CD4-positive, alpha-beta T cell treated with Interleukin-12 subunit alpha and Interleukin-12 subunit beta, for 1 hour (primary cell): Measurements from ENCODE around the gene C10orf105.

Experiments
- DNase-seq: peaks from one replicate; pipeline ENCODE4 v3.0.0-alpha.2; 2020

The C10orf105 gene

DNA sequence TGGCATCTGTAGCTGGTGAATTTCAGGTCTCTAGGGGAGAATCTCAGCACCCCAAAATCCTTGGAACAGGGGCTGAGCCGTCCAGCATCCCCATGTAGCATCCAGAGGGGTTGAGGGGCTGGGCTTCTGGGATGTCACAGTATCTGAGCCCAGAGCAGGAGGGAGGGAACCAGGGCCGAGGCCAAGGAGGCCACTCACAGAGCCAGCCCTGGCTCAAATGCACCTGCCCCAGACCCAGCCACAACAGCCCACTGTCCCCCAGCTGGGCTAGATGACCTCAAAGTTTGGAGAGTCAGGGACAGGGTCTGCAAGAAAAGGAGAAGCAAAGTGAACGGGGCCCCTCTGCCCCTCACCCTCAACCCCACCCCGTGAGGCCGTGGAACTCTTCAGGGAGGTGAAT lies 31.4 kb upstream of the C10orf105 start:
- DNase-seq = no peak

DNA sequence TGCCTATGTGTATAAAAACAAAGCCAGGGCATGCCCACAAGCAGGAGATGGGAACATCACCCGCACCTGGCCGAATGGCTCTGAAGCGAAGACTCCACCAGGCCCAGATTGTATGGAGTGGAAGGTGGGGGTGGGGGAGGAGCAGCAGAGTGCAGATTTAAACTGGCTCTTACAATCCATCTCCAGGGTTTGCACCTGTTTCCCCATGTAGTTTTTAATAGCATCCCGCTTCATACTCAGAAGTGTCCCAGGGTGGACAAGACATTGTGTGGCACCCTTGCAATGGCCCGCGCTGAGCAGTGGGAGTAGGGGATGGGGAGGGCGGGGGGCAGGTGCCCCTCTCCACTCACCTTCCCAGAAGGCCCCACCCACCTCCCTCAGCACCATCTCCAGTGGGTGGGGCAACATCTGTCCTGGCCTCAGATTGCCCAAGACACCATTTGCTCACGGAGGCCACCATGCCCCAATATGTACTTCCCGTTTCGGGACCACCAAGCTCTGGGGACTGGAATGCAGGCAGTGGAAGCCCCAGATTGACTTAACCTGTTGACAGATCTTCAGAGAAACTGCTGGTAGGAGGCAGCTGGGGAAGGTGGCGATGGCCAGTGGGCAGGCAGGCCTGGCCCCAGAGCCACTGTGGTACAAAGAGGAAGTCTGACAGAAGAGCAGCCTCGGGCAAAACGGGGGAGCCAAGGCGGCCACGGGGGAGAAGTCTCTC lies 30.7 kb upstream of the C10orf105 start:
- DNase-seq = no peak

DNA sequence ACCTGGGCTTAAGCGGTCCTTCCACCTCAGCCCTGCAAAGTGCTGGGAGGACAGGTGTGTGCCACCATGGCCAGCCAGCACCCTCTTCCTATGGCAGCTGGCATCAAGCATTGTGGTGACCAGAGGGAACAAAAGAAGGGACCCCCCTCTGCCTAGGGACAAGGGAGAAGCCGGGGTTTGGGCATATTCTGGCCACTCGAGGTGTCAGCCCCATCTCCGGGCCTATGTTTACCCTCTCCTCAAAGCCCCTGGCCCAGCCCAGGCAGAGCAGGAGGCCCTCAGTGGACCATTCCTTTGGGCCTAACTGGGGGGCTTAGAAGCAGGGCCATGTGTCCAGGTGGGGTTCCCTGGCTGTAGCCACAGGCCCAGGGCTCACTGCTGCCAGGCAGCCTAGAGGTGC lies 29.8 kb upstream of the C10orf105 start:
- no peak for DNase-seq

DNA sequence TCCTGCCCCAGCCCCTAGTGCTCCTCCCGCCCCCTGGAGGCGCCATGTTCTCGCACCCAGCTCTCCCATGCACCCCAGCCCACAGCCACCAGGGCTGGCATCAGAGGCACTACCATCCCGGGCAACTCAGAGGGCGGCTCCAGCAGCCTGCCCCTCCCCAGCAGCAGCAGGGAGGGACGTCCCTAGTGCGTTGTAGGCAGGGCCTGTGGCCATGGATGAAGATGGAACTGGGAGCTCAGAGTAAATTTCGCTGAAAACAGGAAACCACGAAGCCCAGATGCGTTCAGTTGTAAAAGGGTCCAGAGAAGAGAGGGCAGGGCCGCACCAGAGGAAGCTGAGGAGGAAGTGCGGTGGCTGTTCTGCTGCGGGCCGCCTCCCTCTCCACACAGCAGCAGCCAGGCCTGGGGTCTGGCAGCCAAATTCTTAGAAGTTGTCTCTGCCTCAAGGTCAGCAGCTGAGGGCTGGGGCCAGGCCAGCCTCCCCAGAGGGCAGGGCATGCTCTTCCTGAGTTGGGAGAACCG lies 29.2 kb upstream of the C10orf105 start:
- DNase-seq = peak; percentile 85

DNA sequence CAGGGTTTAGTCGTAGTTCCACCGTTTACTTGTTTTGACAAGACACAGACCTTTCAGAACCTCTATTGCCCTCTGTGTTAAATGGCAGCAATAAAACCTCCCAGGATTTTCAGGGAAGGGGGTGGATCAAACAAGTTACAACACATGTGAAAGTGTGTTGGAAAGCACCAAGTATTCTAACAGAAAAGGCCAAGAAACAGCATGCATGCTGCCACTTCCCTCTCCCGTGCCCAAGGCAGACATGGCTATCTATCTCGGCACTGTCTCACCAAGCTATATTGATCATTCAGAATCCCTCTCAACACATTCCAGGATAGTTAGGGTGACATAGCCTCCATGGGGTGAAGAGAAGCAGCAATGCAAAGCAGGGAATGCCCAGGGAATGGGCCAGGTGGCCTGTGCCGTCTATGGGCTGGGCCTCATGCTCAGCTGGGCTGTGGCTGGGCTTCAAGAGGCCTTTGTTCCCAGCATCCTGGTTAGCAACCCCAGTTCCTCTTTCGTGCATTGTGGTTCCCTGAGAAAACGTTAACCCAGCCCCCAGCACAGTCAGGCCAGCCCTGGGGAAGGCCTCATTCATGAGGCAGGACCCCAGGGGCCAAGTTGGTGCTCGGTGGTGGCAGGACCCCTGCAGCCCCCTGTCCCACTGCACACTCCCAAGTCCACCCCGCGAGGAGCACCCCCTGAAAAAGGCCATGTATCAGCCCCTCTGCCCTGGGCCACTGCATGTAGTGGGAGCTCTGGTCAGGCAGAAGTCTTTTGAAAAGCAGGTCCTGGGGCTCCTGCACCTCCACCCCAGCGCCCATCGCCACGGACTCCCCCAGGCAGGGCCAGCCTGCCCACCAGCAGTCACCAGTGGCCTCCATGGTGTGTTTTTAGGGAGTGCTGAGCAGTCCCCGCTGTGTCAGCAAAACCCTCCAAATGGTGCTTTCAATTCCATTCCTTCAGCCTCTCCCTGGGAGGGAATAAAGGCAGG lies 28.3 kb upstream of the C10orf105 start:
- no peak for DNase-seq

DNA sequence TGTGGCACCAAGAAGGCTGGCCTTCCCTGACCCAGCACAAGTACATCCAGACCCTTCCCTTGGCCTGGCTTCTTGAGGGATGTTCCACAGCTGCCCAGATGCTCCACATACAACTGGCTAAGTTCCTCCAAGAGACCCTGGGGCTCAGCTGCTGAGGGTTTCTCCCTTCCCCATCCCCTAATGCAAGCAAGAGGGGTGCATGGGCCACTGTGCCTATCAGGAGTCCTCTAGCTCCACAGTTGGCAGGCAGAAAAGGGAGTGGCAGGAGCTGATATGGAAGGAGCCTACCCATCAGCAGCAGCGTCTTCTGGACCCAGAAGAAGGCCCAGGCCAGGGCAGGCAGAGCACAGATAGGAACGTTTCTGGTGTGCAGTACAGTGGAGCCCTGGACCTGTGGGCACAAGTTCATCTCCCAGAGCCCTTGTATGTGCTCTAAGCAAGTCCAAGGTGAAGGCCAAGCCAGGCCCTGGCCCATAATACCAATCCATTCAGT lies 27.5 kb upstream of the C10orf105 start:
- DNase-seq = no peak

DNA sequence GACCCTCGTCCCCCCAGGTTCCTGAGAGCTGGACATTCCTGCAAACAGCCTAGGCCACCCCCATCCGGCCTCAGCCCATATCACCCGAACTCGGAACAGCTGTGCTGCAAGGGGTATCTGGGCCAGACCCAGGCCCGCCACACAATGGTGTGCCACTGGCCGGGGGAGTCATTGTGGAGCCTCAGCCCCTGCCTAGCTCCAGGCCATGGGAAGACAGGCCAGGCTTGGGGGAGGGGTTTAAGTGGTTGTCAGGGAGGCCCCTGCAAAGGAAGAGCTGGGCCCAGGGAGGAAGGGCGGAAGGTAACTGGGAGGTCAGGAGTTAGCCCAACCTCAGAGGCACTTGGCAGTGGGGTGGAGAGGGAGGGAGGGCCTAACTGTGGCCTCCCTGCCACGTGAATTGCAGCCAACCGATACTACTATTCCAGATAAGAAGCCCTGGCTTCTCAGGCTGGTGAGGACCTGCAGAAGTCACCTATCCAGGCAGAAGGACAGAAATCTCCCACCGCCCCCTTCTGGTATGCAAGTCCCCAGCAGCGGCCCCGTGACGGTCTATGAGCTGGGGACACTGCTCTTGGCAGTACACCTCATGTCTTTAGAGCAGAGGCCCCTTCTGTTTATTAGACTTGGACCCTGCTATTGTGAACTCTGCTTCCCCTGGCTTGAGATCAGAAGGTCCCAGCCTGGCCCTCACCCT lies 26.9 kb upstream of the C10orf105 start:
- DNase-seq = no peak

DNA sequence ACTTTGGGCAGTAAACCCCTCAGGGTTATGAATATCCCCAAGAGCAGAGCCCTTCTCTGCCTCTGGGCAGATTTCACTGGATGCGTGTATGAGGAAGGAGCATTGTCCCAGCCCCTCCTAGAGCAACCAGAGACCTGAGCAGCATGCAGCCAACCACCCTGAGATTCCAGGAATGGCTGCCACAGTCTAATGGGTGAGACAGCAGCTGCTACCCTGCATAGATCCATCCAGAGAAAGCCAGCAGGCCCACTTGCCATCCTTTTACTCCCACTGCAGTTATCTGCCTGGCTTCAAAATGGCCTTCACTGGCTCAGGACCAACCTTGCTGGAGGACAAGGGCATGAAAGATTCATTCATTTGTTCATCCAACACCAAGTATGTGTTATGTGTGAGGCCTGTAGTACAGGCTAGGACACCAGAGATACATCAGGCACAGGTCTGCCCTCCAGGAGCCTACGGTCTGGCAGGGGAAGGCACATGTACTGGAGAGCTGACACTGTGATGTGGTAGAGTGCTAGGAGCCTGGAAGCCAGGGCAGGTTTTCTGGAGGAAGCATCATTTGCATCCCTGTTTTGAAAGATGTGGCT lies 26.2 kb upstream of the C10orf105 start:
- DNase-seq = no peak

DNA sequence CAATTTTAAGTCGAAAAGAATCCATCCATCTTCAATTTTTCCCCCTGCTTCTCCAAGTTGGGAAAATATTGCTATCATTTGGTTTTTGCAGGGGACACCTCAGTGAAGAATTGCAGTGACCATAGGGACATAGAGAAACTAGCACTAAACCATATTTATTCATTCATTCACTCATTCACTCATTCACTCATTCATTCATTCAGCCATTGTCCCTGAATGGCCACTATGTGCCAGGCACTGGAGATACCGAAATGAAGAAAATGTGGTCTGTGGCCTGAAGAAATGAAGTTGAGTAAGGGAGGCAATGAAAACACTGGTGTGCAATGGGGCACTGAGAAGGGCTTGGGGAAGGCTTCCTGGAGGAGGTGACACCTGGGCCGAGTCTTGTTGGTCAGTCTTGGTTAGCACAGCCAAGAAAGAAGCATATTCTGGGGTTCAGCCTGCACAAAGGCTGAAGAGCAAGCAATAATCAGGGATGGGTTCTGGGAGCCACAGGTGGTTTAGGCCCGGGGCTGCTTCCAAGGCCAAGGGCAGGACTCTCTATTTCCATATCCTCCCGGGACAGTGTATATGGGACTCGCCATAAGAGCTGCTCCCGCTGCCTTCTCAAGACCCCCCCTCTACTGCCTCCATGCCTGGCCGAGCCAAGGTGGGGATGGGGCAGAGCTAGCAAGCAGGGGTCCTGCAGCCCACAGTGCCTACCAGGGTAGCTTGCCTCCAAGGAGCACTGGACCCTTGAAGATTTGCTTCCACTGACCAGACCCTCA lies 25.5 kb upstream of the C10orf105 start:
- no peak for DNase-seq

DNA sequence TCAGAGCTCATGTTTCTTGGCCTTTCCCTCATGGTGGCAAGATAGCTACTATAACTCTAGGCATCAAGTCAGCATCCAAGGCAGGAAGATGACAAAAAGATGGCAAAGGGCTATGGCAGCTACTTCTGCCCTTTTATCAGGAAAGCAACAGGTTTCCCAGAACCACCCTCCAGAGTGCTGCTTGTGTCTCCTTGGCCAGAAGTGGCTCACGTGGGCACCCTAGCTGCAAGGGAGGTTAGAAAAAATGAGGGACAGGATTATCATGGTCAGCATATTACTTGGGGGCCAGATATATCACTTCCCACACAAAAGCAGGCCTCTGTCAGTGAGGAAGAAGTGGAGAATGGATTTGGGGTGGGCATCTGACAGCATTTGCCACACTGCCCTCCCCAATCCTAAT lies 24.3 kb upstream of the C10orf105 start:
- no peak for DNase-seq

DNA sequence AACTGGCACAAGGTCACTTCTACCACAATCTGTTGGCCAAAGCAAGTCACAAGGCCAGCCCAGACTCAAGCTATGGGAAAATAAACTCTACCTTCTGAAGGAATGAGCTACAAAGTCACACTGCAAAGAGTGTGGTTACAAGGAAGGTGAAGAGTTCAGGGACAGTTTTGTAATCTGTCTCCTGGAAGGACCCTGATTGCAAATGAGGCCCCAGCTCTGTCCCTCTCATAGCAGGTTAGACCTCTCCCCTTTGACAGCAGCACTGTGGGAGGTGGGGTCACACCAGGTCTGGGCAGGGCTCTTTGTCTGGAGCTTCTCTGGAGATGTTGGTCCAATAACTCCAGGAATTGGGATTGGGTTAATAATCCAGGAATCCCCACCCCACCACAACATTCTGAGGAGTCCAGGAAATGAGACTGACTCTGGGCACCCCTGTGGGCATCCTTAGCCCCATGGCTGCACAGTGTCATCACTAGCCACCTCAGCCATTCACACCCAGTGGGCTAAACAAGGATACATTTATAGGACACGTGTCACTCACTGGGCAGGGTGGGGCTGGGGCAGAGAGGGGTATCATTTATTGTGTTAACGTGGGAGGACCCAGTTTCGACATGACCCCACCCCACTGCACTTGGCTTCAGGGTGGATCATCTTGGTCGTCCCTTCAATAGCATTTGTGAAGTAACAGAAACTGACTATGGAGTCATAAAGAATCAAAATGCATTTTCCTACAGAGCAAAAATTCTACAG lies 23.7 kb upstream of the C10orf105 start:
- no peak for DNase-seq

DNA sequence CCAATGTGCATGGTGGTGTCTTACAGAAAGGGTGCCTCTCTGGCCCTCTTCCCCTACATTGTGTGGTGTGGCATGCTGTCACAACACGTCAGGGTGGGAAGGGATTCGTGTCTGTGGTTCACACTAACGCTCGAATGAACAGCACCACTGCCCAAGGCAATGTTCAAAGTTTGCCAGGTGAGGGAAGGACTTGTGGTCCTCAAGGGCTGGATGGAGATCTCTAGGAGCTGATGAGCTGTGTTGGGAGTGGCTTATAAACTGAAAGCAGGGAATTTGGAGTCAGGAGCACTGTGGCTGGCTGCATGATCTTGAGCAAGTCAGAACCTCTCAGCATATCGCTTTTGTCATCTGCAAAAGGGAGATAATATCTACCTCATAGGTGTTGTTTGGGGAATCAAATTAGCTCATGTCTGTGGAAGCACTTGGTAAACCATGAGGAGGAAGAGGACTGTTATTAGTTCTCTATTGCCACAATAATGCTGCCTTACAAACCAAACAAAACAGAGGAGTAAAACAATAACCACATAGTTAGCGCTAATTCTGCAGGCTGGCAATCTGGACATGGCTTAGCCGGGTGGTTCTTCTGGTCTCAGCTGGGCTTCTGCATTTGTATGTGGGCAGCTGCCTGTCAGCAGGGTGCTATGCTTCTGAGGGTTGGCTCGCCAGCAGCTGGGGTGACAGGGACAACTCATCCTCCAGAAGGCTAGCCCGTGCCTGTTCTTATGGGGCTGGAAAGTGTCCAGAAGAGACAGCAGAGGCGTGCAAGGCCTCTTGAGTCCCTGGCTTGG lies 22.9 kb upstream of the C10orf105 start:
- DNase-seq = peak; percentile 35

DNA sequence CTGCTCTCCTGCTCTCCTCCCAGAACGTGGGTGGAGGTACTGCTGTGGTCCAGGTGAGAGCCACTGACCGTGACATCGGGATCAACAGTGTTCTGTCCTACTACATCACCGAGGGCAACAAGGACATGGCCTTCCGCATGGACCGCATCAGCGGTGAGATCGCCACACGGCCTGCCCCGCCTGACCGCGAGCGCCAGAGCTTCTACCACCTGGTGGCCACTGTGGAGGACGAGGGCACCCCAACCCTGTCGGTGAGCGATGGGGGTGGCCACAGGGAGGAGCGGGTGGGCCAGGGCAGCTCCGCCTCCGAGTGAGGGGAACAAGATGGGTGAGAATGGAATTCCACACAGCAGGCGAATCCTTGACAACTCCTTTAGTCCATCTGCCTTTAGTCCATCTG lies 22.1 kb upstream of the C10orf105 start:
- DNase-seq = no peak

DNA sequence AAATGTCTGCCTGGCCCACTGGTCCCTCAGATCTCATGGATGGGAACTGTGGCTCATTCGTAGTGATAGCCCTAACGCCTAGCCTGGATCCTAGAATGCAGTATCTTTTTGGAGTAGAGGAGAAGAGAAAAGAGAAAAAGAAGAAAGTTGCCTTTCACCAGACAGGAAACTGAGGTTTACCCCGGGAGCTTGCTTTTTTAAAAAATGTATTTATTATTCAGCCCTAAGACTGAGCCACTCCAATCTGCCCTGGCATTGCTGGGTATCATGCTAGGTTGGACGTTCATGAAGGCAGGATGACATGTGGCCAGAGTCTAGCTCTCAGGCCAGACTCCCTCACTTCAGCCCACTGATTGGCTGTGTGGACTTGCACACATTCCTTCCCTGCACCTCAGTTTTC lies 21.5 kb upstream of the C10orf105 start:
- DNase-seq = no peak

DNA sequence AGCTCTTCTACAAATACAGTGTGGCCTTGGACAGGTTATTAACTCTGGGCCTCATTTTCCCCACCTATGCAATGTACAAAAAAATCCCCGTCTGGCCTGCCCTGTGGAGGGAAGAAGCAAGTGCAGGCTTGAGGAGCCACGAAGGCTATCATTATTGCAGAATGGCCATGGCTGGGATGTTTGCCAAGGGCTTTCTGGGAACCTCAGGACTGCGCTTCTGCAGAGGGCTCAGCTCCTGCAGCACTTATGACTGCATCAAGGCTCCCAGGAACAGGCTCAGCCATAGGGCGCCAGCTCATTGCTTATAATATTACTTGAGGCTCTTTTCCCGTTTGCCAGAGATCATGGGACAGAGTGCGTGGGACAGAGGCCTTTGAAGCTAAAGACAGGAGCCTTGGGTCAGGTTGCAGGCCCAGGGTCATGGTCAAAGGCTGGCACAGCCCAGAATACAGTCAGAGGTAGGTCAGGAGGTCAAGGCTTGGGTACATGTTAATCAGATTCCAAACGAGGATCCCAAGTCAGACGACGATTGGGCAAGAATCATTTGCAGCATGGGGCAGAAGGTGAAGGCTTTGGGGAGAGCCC lies 20.6 kb upstream of the C10orf105 start:
- no peak for DNase-seq

DNA sequence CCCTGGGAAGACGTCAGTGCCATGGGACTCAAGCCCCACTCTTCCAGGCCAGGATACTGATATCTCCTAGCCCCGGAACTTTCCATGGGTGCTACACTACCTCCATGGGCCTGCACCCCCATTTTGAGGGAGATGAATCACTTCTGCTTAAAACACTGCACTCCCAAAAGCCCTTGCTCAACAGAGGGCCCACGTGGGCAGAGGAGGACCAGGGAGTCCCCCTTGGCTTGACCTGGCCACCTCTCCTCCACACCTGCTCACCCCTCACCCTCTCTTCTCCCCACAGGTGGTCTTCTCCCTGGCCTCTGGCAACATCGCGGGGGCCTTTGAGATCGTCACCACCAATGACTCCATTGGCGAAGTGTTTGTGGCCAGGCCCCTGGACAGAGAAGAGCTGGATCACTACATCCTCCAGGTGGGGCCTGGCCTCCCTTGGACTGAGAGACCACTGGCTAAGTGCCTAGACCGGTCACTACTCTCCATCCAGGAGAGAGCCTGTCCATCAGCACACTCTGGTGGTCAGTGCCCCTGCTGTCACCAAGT lies 19.9 kb upstream of the C10orf105 start:
- no peak for DNase-seq

DNA sequence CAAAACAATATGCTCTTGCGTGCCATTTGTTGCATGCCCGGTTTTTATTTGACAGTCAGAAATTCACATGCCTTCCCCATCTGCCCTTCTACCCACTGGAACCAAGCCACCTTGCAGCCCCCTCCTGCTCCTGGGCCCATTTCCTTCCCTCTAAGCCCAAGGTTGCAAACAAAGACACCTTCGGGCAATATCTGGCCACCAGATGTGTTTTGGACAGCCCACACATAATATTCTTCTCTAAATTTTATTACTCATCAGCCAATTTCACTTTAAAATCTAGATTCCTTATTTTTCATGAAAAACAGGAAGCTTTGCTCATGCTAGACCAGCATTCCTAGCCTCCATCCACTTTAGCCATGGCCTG lies 18.2 kb upstream of the C10orf105 start:
- DNase-seq = no peak

DNA sequence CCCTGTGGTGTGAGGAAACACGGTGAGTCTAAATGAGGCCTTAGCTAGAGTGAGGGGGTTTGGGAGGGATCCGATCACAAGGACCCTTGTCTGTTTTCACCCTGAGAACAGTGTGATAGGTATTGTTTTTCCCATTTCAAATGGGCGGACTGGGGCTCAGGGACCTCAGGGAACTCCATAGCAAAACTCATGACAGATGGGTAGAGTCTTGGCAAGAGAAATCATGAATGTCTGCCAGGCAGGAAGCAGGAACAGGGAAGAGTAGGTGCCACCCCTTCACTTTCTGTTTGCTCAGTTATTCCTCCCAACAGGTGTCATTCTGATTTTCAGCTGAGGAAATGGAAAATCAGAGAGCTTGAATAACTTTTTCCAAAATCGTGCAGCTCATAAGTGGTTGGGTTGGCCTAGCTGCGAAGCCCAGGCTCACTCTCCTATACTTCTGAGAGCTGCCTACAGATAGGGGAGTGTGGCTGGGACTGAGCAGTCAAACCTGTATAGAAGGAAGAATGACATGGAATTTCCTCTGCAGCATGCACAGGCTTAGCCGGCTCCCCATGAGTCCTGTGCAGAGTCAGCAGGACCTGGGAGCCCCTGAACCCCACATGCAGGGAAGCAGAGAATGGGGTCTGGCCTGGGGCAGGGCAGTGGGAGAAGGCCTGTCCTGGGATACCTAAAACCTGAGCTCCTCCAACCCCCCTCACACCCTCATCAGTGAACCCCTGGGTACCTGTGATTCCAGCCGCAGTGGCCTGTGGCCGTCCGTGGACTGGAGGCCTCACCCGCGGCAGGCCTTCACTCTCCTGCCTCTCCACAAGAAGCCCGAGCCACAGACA lies 17.6 kb upstream of the C10orf105 start:
- DNase-seq = no peak

DNA sequence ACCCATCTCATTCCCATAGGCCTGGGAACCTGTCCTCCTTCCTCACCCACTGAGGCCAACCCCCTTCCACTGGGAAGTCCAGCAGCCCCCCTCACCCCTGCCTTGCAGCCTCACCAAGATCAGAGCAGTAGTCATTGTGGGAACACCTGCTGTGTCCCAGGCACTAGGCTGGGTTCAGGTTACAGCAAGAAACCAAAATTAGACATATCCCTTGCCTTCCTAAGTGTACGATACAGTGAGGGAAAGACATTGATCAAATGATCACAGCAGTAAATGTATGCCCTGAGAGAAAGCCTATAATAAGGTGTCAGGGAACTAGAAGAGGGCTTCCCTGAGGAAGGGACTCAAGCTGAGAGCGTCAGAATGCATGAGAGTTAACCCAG lies 17.0 kb upstream of the C10orf105 start:
- DNase-seq = no peak
